HEK293T (cell line): Measurements from ENCODE around the gene CYP2C19.
"Not testable (repeated sequence)": the region's sequence is repeated elsewhere in the genome, so short reads cannot be mapped to it uniquely, and the experiment has no call there.

Source experiments
- CTCF ChIA-PET: fragments of 350-600 bp; formaldehyde crosslinking; extraction: SDS; loops from one replicate; lab custom pipeline; 2021; ENCODE audit warnings: antibody characterized with exemption, inconsistent platforms; lab: Yijun Ruan, JAX
- POLR2A ChIA-PET: fragments of 350-600 bp; formaldehyde crosslinking; extraction: SDS; loops from one replicate; lab custom pipeline; 2020; ENCODE audit warnings: antibody characterized with exemption, inconsistent platforms; lab: Yijun Ruan, JAX
- DNase-seq: peaks from one replicate; pipeline ENCODE4 v3.0.0; 2012; ENCODE audit warnings: mixed read lengths; ENCODE audit errors: extremely low spot score
- ARNT ChIP-seq: fragments of 450-650 bp; IDR thresholded peaks from 2 replicates; pipeline ENCODE4 v1.6.1; 2017; ENCODE audit warnings: mild to moderate bottlenecking
- BHLHE40 ChIP-seq: fragments of 450-650 bp; IDR thresholded peaks from 2 replicates; pipeline ENCODE4 v1.6.1; 2016; ENCODE audit warnings: mild to moderate bottlenecking, moderate library complexity, borderline replicate concordance
- CTBP1 ChIP-seq: fragments of 450-650 bp; IDR thresholded peaks from 2 replicates; pipeline ENCODE4 v1.6.1; 2016; ENCODE audit warnings: borderline replicate concordance
- ELF4 ChIP-seq: fragments of 450-650 bp; IDR thresholded peaks from 2 replicates; pipeline ENCODE4 v1.6.1; 2017; ENCODE audit warnings: antibody characterized with exemption
- FOXA1 ChIP-seq: fragments of 450-650 bp; IDR thresholded peaks from 2 replicates; pipeline ENCODE4 v1.6.1; 2016; ENCODE audit warnings: mild to moderate bottlenecking
- FOXK2 ChIP-seq: fragments of 450-650 bp; IDR thresholded peaks from 2 replicates; pipeline ENCODE4 v1.6.1; 2016; ENCODE audit warnings: mild to moderate bottlenecking
- FOXM1 ChIP-seq: fragments of 450-650 bp; IDR thresholded peaks from 2 replicates; pipeline ENCODE4 v1.6.1; 2017; ENCODE audit warnings: mild to moderate bottlenecking, borderline replicate concordance
- HDGF ChIP-seq: fragments of 450-650 bp; IDR thresholded peaks from 2 replicates; pipeline ENCODE4 v1.6.1; 2017; ENCODE audit warnings: antibody characterized with exemption, borderline replicate concordance
- L3MBTL2 ChIP-seq: fragments of 450-650 bp; conservative IDR thresholded peaks from 2 replicates; pipeline ENCODE4 v1.6.1; 2016; ENCODE audit warnings: mild to moderate bottlenecking
- LEF1 ChIP-seq: fragments of 450-650 bp; IDR thresholded peaks from 2 replicates; pipeline ENCODE4 v1.6.1; 2017; ENCODE audit warnings: mild to moderate bottlenecking, borderline replicate concordance
- NFRKB ChIP-seq: fragments of 450-650 bp; IDR thresholded peaks from 2 replicates; pipeline ENCODE4 v1.6.1; 2016; ENCODE audit warnings: mild to moderate bottlenecking, moderate library complexity
- PKNOX1 ChIP-seq: fragments of 450-650 bp; IDR thresholded peaks from 2 replicates; pipeline ENCODE4 v1.6.1; 2016
- SP1 ChIP-seq: fragments of 450-650 bp; IDR thresholded peaks from 2 replicates; pipeline ENCODE4 v1.6.1; 2017
- SUZ12 ChIP-seq: fragments of 450-650 bp; IDR thresholded peaks from 2 replicates; pipeline ENCODE4 v1.6.1; 2016; ENCODE audit warnings: mild to moderate bottlenecking
- TARDBP ChIP-seq: fragments of 450-650 bp; IDR thresholded peaks from 2 replicates; pipeline ENCODE4 v1.6.1; 2016
- ZNF384 ChIP-seq: fragments of 450-650 bp; IDR thresholded peaks from 2 replicates; pipeline ENCODE4 v1.6.1; 2016

The CYP2C19 gene

GRCh38 chr10:94760586-94761178, 1.8 kb upstream of the CYP2C19 start:
- ChIA-PET CTCF (no interaction called here), POLR2A (no interaction called here)
- DNase-seq: no peak
- no peak for TF ChIP-seq LEF1
- no peak for TF ChIP-seq ELF4
- TF ChIP-seq ZNF384: no peak
- TF ChIP-seq FOXK2: no peak
- no peak for TF ChIP-seq SUZ12
- TF ChIP-seq ARNT: no peak
- no peak for TF ChIP-seq TARDBP

- POLR2A ChIA-PET, DNase-seq, CTCF ChIA-PET: not testable (repeated sequence)
These were observed 12.9 kb downstream of the CYP2C19 start for GRCh38 chr10:94775425-94775824.

GRCh38 chr10:94777886-94778458, 15.5 kb downstream of the CYP2C19 start:
- no peak for TF ChIP-seq TARDBP
- CTCF ChIA-PET: no interaction called here
- no peak for DNase-seq
- POLR2A ChIA-PET: no interaction called here

- no peak for TF ChIP-seq SP1
- no peak for TF ChIP-seq PKNOX1
- TF ChIP-seq SUZ12: no peak
- TF ChIP-seq L3MBTL2: no peak
- ChIA-PET CTCF (no interaction called here), POLR2A (no interaction called here)
- DNase-seq: no peak
These were observed 18.4 kb downstream of the CYP2C19 start for GRCh38 chr10:94780844-94781243.

- CTCF ChIA-PET: no interaction called here
- POLR2A ChIA-PET: no interaction called here
- TF ChIP-seq FOXK2: no peak
- TF ChIP-seq HDGF: no peak
- TF ChIP-seq TARDBP: no peak
- no peak for TF ChIP-seq FOXM1
- TF ChIP-seq L3MBTL2: no peak
- no peak for TF ChIP-seq LEF1
- DNase-seq: no peak
These were observed 21.8 kb downstream of the CYP2C19 start for GRCh38 chr10:94784256-94784655.

- no peak for TF ChIP-seq ARNT
- TF ChIP-seq ZNF384: no peak
- no peak for TF ChIP-seq FOXA1
- no peak for TF ChIP-seq FOXM1
- TF ChIP-seq SP1: no peak
- TF ChIP-seq PKNOX1: no peak
- TF ChIP-seq SUZ12: no peak
- no peak for TF ChIP-seq L3MBTL2
- no peak for TF ChIP-seq ELF4
- TF ChIP-seq BHLHE40: no peak
- TF ChIP-seq FOXK2: no peak
- TF ChIP-seq CTBP1: no peak
- no peak for TF ChIP-seq HDGF
- no peak for TF ChIP-seq TARDBP
- no peak for TF ChIP-seq LEF1
- no peak for TF ChIP-seq NFRKB
- POLR2A ChIA-PET: no interaction called here
- CTCF ChIA-PET: no interaction called here
- DNase-seq: no peak
These were observed 22.7 kb downstream of the CYP2C19 start for GRCh38 chr10:94785211-94785610.

GRCh38 chr10:94800551-94800950, 38.1 kb downstream of the CYP2C19 start:
- CTCF ChIA-PET, DNase-seq, POLR2A ChIA-PET: not testable (repeated sequence)

GRCh38 chr10:94803307-94803706, 40.8 kb downstream of the CYP2C19 start:
- DNase-seq: no peak
- POLR2A ChIA-PET: no interaction called here
- CTCF ChIA-PET: no interaction called here
- TF ChIP-seq L3MBTL2: no peak
- TF ChIP-seq FOXM1: no peak
- TF ChIP-seq TARDBP: no peak
- no peak for TF ChIP-seq FOXA1
- TF ChIP-seq PKNOX1: no peak
- no peak for TF ChIP-seq HDGF
- no peak for TF ChIP-seq SP1

GRCh38 chr10:94830025-94830424, 67.5 kb downstream of the CYP2C19 start:
- POLR2A ChIA-PET, CTCF ChIA-PET, DNase-seq: not testable (repeated sequence)
